Hepatocyte (in vitro differentiated cells): ENCODE data around the gene ADPGK.
"Not testable (repeated sequence)": the region's sequence is repeated elsewhere in the genome, so short reads cannot be mapped to it uniquely, and the experiment has no call there.

Experiments used
- EZH2 ChIP-seq: fragments of 200-600 bp; sonication (generic); IDR thresholded peaks from 2 replicates; pipeline ENCODE4 v1.6.1; 2016; ENCODE audit warnings: antibody characterized with exemption, mild to moderate bottlenecking, borderline replicate concordance
- EZH2phosphoT487 ChIP-seq: fragments of 200-600 bp; sonication (generic); IDR thresholded peaks from one replicate; pipeline ENCODE4 v1.6.1; 2018; ENCODE audit warnings: antibody characterized with exemption, mild to moderate bottlenecking, low read depth, moderate library complexity; ENCODE audit not compliant: unreplicated experiment, severe bottlenecking
- TF ChIP-seq, protein P1 (sequence below): fragments of 200-600 bp; sonication (generic); IDR thresholded peaks from 2 replicates; pipeline ENCODE4 v1.5.1; 2016; ENCODE audit warnings: antibody characterized with exemption, mild to moderate bottlenecking; ENCODE audit not compliant: poor library complexity

DNA sequence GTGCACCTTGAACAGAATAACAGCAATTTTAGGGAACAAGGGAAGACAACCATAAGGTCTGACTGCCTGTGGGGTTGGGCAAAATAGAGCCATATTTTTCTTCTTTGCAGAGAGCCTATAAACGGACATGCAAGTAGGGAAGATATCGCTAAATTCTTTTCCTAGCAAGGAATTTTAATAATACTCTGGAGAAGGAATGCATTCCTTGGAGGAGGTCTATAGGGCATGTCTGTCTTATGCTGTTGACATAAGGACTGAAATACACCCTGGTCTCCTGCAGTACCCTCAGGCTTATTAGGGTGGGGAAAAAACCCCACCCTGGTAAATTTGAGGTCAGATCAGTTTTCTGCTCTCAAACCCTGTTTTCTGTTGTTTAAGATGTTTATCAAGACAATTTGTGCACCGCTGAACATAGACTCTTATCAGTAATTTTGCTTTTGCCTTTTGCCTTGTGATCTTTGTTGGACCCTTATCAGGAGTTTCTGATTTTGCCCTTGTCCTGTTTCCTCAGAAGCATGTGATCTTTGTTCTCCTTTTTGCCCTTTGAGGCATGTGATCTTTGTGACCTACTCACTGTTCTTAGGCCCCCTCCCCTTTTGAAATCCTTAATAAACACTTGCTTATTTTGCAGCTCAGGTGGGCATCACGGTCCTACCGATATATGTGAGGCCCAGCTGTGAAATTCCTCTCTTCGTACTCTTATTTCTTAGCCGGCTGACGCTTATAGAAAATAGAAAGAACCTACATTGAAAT, 74.8 kb downstream of the ADPGK start:
- TF ChIP-seq, protein P1, sequence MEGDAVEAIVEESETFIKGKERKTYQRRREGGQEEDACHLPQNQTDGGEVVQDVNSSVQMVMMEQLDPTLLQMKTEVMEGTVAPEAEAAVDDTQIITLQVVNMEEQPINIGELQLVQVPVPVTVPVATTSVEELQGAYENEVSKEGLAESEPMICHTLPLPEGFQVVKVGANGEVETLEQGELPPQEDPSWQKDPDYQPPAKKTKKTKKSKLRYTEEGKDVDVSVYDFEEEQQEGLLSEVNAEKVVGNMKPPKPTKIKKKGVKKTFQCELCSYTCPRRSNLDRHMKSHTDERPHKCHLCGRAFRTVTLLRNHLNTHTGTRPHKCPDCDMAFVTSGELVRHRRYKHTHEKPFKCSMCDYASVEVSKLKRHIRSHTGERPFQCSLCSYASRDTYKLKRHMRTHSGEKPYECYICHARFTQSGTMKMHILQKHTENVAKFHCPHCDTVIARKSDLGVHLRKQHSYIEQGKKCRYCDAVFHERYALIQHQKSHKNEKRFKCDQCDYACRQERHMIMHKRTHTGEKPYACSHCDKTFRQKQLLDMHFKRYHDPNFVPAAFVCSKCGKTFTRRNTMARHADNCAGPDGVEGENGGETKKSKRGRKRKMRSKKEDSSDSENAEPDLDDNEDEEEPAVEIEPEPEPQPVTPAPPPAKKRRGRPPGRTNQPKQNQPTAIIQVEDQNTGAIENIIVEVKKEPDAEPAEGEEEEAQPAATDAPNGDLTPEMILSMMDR: not testable (repeated sequence)
- not testable (repeated sequence) for TF ChIP-seq EZH2, EZH2phosphoT487
